HepG2 (cell line): ENCODE data around the gene UNC5A. TPM values are rescaled to one million over a fixed set of nuclear protein-coding genes. Genes with fewer than 3 reads are reported as not detected.

ENCODE experiments used
- ATAC-seq: fragments of 200-7000 bp; cut with Tn5 transposase; 3 replicates; pipeline ENCODE4 v1.9.1; 2020; ENCODE audit warnings: mild to moderate bottlenecking, moderate library complexity
- BruUV-seq: library from RNA; stranded (reverse); fragments of 400-500 nt; replicated peaks from 2 replicates; lab custom pipeline; 2021; lab: Mats Ljungman, UMichigan
- CTCF ChIA-PET: fragments of 300-600 bp; formaldehyde crosslinking; extraction: SDS; loops from one replicate; lab custom pipeline; 2021; ENCODE audit warnings: low total read pairs, inconsistent platforms, low intra/inter-chr PET ratio; lab: Yijun Ruan, JAX
- POLR2A ChIA-PET: fragments of 350-600 bp; sonication (Branson Sonifier 250); formaldehyde crosslinking; loops from one replicate; lab custom pipeline; 2020; ENCODE audit warnings: antibody characterized with exemption, inconsistent platforms; lab: Yijun Ruan, JAX
- DNase-seq: peaks from one replicate; pipeline ENCODE4 v3.0.0-alpha.2; 2015; ENCODE audit warnings: low spot score
- FAIRE-seq: peaks from 3 replicates; lab custom pipeline; 2011; peaks lifted over from hg19 to GRCh38; lab: Jason Lieb, UNC
- H2AFZ ChIP-seq: one replicate; pipeline ENCODE4 v1.6.1; 2011; ENCODE audit warnings: low read length, inconsistent platforms
- H3K27ac ChIP-seq: fragments of 300-600 bp; 3 replicates; pipeline ENCODE4 v1.8.0; 2011; ENCODE audit warnings: mixed run types, mild to moderate bottlenecking, mixed read lengths, low read length, inconsistent platforms; ENCODE audit not compliant: insufficient read depth; ENCODE audit errors: extremely low read length
- H3K27me3 ChIP-seq, 2 experiments: fragments of 200-600 bp in 1 of 2; 2 replicates in 1 of 2; 3 replicates in 1 of 2; pipeline versions ENCODE4 v1.6.0 to v1.8.0; 2011; ENCODE audit warnings: low read length in 2 of 2, mild to moderate bottlenecking in 2 of 2, moderate library complexity in 2 of 2, inconsistent platforms in 1 of 2; ENCODE audit not compliant: insufficient read depth in 2 of 2, control insufficient read depth in 1 of 2
- H3K36me3 ChIP-seq, 2 experiments: fragments of 200-600 bp in 1 of 2; replicated peaks in 1 of 2; 2 replicates in 1 of 2; 3 replicates in 1 of 2; pipeline versions ENCODE4 v1.5.1 to v1.8.0; 2011; ENCODE audit warnings: low read length in 2 of 2, inconsistent platforms in 1 of 2; ENCODE audit not compliant: insufficient read depth in 2 of 2, control insufficient read depth in 1 of 2
- H3K4me1 ChIP-seq: 2 replicates; pipeline ENCODE4 v1.5.1; 2012; ENCODE audit warnings: low read length, inconsistent platforms; ENCODE audit not compliant: insufficient read depth
- H3K4me2 ChIP-seq: 2 replicates; pipeline ENCODE4 v1.6.0; 2011; ENCODE audit warnings: low read depth, low read length, inconsistent platforms
- H3K4me3 ChIP-seq, 3 experiments: fragments of 200-600 bp in 1 of 3; sonication (generic), shearing (Covaris generic) in 1 of 3; replicated peaks in 1 of 3; 2 replicates each; pipeline ENCODE4 v1.5.1; 2011 to 2016; ENCODE audit warnings: low read length in 3 of 3, inconsistent platforms in 2 of 3, low read depth in 2 of 3, mild to moderate bottlenecking in 2 of 3, control low read depth in 1 of 3, mixed read lengths in 1 of 3; ENCODE audit not compliant: insufficient read depth in 1 of 3
- H3K79me2 ChIP-seq: one replicate; pipeline ENCODE4 v1.6.1; 2011; ENCODE audit warnings: low read length, inconsistent platforms; ENCODE audit not compliant: insufficient read depth
- H3K9ac ChIP-seq: 2 replicates; pipeline ENCODE4 v1.6.0; 2011; ENCODE audit warnings: mild to moderate bottlenecking, low read depth, low read length, inconsistent platforms; ENCODE audit not compliant: insufficient read depth
- H3K9me3 ChIP-seq: 2 replicates; pipeline ENCODE4 v1.5.1; 2012; ENCODE audit warnings: mild to moderate bottlenecking, low read length
- H4K20me1 ChIP-seq: 2 replicates; pipeline ENCODE4 v1.6.0; 2011; ENCODE audit warnings: inconsistent platforms, mild to moderate bottlenecking, low read length, moderate library complexity; ENCODE audit not compliant: insufficient read depth
- BATF2 ChIP-seq: sonication (generic); formaldehyde crosslinking; IDR thresholded peaks from 2 replicates; pipeline ENCODE4 v1.8.0; 2022; ENCODE audit warnings: mild to moderate bottlenecking, missing genetic modification reagents, moderate library complexity
- IRF1 ChIP-seq: sonication (generic); formaldehyde crosslinking; IDR thresholded peaks from 2 replicates; pipeline ENCODE4 v1.4.0; 2020; ENCODE audit warnings: low read depth, mild to moderate bottlenecking, missing genetic modification reagents
- MIXL1 ChIP-seq: IDR thresholded peaks from 2 replicates; pipeline ENCODE4 v1.6.1; 2016
- POLR2A ChIP-seq, 2 experiments: IDR thresholded peaks; 2 replicates each; pipeline ENCODE4 v1.6.1; 2011; ENCODE audit warnings: low read depth in 2 of 2, low read length in 2 of 2, mild to moderate bottlenecking in 1 of 2, moderate library complexity in 1 of 2; ENCODE audit not compliant: insufficient read depth in 1 of 2
- POLR2G ChIP-seq: fragments of 200-400 bp; formaldehyde crosslinking; IDR thresholded peaks from 2 replicates; pipeline ENCODE4 v1.6.1; 2018; ENCODE audit warnings: mild to moderate bottlenecking, low read depth, low read length, moderate library complexity
- RBM22 ChIP-seq: fragments of 200-400 bp; formaldehyde crosslinking; optimal IDR thresholded peaks from 2 replicates; pipeline ENCODE3; 2017; ENCODE audit warnings: mild to moderate bottlenecking, low read length, moderate library complexity
- SKIL ChIP-seq: sonication (generic); formaldehyde crosslinking; IDR thresholded peaks from 2 replicates; pipeline ENCODE4 v1.8.0; 2022; ENCODE audit warnings: missing genetic modification reagents, mild to moderate bottlenecking, moderate library complexity, borderline replicate concordance
- TAF1 ChIP-seq: sonication (generic); formaldehyde crosslinking; IDR thresholded peaks from 2 replicates; pipeline ENCODE4 v1.4.0; 2020; ENCODE audit warnings: missing genetic modification reagents
- ZFP41 ChIP-seq: sonication (generic); formaldehyde crosslinking; IDR thresholded peaks from 2 replicates; pipeline ENCODE4 v1.4.0; 2020; ENCODE audit warnings: mild to moderate bottlenecking, missing genetic modification reagents, borderline replicate concordance
- WGBS: methylation state at CpG from one replicate; pipeline ENCODE4 v1.1.6; 2017; ENCODE audit warnings: low lambda C conversion rate; 5-methylcytosine and 5-hydroxymethylcytosine counted together
- in situ Hi-C: cut with HindIII; loops from 2 replicates; pipeline ENCODE4 v1.10.0; 2017; ENCODE audit warnings: low pct_unique_long_range_greater_than_20kb; ENCODE audit not compliant: extremely low pct_ligation_motif_present
- intact Hi-C: fragments of 100-400 bp; cut with micrococcal nuclease; formaldehyde crosslinking; loops from one replicate; pipeline ENCODE4 v1.10.0; 2022; ENCODE audit not compliant: unreplicated experiment
- polyA plus RNA-seq, 8 experiments: library from polyadenylated mRNA; depleted of rRNA in 3 of 8; stranded (reverse) in 7 of 8; unstranded in 1 of 8; fragments of >200 nt; fragmentation: Illumina TruSeq in 4 of 8; extraction: Trizol in 4 of 8; gene quantifications; 2 replicates each; pipeline versions ENCODE4 v1.2.1 to v1.2.3, GENCODE V29; 2011 to 2016; ENCODE audit warnings: low read depth in 4 of 8, missing spikeins in 1 of 8, mixed read lengths in 1 of 8; ENCODE audit not compliant: insufficient read depth in 1 of 8
- total RNA-seq, 5 experiments: library from RNA; depleted of rRNA; stranded (reverse); fragments of >200 nt; fragmentation: Illumina TruSeq; extraction: Trizol; gene quantifications; 2 replicates each; pipeline ENCODE4 v1.2.3, GENCODE V29; 2016; ENCODE audit warnings: low read depth in 1 of 5

UNC5A gene
- total and polyA plus RNA-seq, 2 of the 13 experiments (the other 11 are each of a cell fraction or from before 2014, with no cell fraction given): not detected

GRCh38 chr5:176899946-176900779 lies 89.8 kb downstream of the UNC5A start:
- DNase-seq (no peak), ATAC-seq (no peak; the same call in 2 of the 3 replicates)
- H3K9ac ChIP-seq: no peak overlapping the region
- ChIA-PET CTCF (no interaction called here), POLR2A (no interaction called here)
- intact Hi-C loops: no loop called here
- H3K4me1 ChIP-seq: peaks cover 19% of the 10 kb centered on the region
- no peak overlapping the region for H2AFZ ChIP-seq
- peaks cover 0 to 2% of the 10 kb centered on the region in 2 experiments; a peak in 1 of 5 replicates for H3K27me3 ChIP-seq
- 90% methylated on average over 3 of the region's 4 CpGs for WGBS
- H3K79me2 ChIP-seq: no peaks in the 10 kb centered on the region
- no TSS peak for BruUV-seq
- TF ChIP-seq MIXL1: no peak
- TF ChIP-seq POLR2G: peak; percentile 29; the same call in 1 of the 2 replicates
- no peak for TF ChIP-seq BATF2 (CRISPR knock-in tag)
- TF ChIP-seq, all 625 proteins: peak for 1
- no peak for FAIRE-seq
- H3K4me2 ChIP-seq: no peak overlapping the region
- H3K36me3 ChIP-seq: peaks cover 5 to 13% of the 10 kb centered on the region in 2 experiments; a peak in 4 of 5 replicates
- in situ Hi-C loops: no loop called here
- H3K4me3 ChIP-seq: no peak overlapping the region
- H3K9me3 ChIP-seq: no peaks in the 10 kb centered on the region
- no peaks in the 10 kb centered on the region for H4K20me1 ChIP-seq
- H3K27ac ChIP-seq: no peak overlapping the region

- ChIA-PET CTCF (no interaction called here), POLR2A (interaction anchor here (0.6 kb wide), 1 partner anchor 113 kb away, joined by 3 read pairs; no protein-coding TSS in a partner anchor)
- peaks cover 0 to 2% of the 10 kb centered on the region in 2 experiments; a peak in 1 of 5 replicates for H3K27me3 ChIP-seq
- H3K4me3 ChIP-seq: no peak overlapping the region
- 75% methylated on average over 5 of the region's 7 CpGs for WGBS
- intact Hi-C loops: no loop called here
- H3K36me3 ChIP-seq: peaks cover 9 to 19% of the 10 kb centered on the region in 2 experiments
- in situ Hi-C loops: no loop called here
- DNase-seq: no peak
- peaks cover 19% of the 10 kb centered on the region for H3K4me1 ChIP-seq
- H3K9me3 ChIP-seq: no peaks in the 10 kb centered on the region
- no peak overlapping the region for H2AFZ ChIP-seq
- H3K79me2 ChIP-seq: no peaks in the 10 kb centered on the region
- FAIRE-seq: no peak
- H3K9ac ChIP-seq: no peak overlapping the region
- H4K20me1 ChIP-seq: no peaks in the 10 kb centered on the region
- no peak for ATAC-seq
- H3K4me2 ChIP-seq: no peak overlapping the region
- H3K27ac ChIP-seq: no peak overlapping the region
- BruUV-seq: no TSS peak
- TF ChIP-seq SKIL (CRISPR knock-in tag) (no peak), ZFP41 (no peak), RBM22 (peak; percentile 97), IRF1 (CRISPR knock-in tag) (no peak), TAF1 (CRISPR knock-in tag) (no peak), POLR2A (IDR thresholded peaks at IDR 0.05; ENCODE audit: insufficient read depth in 1 of 2, low read depth in 2 of 2, low read length in 2 of 2) (0 out of 4 replicates have a peak, but pooled peaks of 1 of the 2 experiments have one; percentile 26)
These were observed 90.4 kb downstream of the UNC5A start for GRCh38 chr5:176900780-176901204.
